HL-60 (cell line): ENCODE results near the gene CHFR.

Experiments used
- DNase-seq, 2 experiments: peaks; one replicate each; pipeline ENCODE4 v3.0.0-alpha.2; 2010 to 2020; ENCODE audit warnings: low read depth in 1 of 2, low spot score in 1 of 2
- H3K27ac ChIP-seq: fragments of 250-450 bp; sonication (Bioruptor Pico); replicated peaks from 2 replicates; pipeline ENCODE4 v1.5.1; 2020; ENCODE audit warnings: mild to moderate bottlenecking, moderate library complexity
- H3K27me3 ChIP-seq: fragments of 250-450 bp; sonication (Bioruptor Pico); 2 replicates; pipeline ENCODE4 v1.5.1; 2021; ENCODE audit warnings: mild to moderate bottlenecking, moderate library complexity; ENCODE audit not compliant: insufficient read depth, poor library complexity, severe bottlenecking
- H3K4me3 ChIP-seq: replicated peaks from 2 replicates; pipeline ENCODE4 v1.5.1; 2011; ENCODE audit warnings: mild to moderate bottlenecking, control low read depth, low read length; ENCODE audit not compliant: insufficient read depth
- GABPA ChIP-seq: IDR thresholded peaks from 2 replicates; pipeline ENCODE4 v1.6.1; 2012; ENCODE audit warnings: low read depth
- POLR2AphosphoS5 ChIP-seq: IDR thresholded peaks from 2 replicates; pipeline ENCODE4 v1.6.1; 2012; ENCODE audit warnings: low read depth
- SPI1 ChIP-seq: IDR thresholded peaks from 2 replicates; pipeline ENCODE4 v1.6.1; 2012; ENCODE audit warnings: low read depth, mild to moderate bottlenecking, borderline replicate concordance
- TF ChIP-seq, protein P1 (sequence below): IDR thresholded peaks from one replicate; pipeline ENCODE4 v1.5.1; 2011; ENCODE audit warnings: low read length, control low read depth, inconsistent platforms; ENCODE audit not compliant: insufficient read depth
- TF ChIP-seq, protein P2 (sequence below): IDR thresholded peaks from 2 replicates; pipeline ENCODE4 v1.6.1; 2012; ENCODE audit warnings: low read depth; ENCODE audit not compliant: insufficient replicate concordance

CHFR gene

DNA sequence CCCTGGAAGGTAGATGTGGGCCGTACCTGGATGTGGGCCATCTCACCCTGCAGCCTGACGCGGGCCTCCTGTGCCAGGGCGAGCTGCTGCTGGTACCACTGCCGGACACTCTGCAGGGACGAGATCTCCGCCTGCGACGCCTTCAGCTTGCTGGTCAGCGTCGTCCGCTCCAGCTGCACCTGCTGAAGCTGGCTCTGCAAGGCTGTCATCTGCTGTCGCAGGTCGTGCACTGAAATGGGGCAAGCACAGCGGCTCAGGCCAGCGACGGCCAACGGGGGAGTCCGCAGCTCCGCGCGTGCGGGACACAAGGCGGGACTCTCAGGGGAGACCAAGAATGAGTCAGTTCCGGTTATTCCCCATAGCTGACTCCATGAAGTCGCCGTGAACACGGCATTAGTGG, 85.7 kb downstream of the CHFR start:
- Histone ChIP-seq H3K4me3 (no peak overlapping the region), H3K27me3 (no peaks in the 10 kb centered on the region), H3K27ac (no peak overlapping the region)
- no peak for DNase-seq
- TF ChIP-seq, protein P1, sequence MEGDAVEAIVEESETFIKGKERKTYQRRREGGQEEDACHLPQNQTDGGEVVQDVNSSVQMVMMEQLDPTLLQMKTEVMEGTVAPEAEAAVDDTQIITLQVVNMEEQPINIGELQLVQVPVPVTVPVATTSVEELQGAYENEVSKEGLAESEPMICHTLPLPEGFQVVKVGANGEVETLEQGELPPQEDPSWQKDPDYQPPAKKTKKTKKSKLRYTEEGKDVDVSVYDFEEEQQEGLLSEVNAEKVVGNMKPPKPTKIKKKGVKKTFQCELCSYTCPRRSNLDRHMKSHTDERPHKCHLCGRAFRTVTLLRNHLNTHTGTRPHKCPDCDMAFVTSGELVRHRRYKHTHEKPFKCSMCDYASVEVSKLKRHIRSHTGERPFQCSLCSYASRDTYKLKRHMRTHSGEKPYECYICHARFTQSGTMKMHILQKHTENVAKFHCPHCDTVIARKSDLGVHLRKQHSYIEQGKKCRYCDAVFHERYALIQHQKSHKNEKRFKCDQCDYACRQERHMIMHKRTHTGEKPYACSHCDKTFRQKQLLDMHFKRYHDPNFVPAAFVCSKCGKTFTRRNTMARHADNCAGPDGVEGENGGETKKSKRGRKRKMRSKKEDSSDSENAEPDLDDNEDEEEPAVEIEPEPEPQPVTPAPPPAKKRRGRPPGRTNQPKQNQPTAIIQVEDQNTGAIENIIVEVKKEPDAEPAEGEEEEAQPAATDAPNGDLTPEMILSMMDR = no peak
- TF ChIP-seq, protein P2, sequence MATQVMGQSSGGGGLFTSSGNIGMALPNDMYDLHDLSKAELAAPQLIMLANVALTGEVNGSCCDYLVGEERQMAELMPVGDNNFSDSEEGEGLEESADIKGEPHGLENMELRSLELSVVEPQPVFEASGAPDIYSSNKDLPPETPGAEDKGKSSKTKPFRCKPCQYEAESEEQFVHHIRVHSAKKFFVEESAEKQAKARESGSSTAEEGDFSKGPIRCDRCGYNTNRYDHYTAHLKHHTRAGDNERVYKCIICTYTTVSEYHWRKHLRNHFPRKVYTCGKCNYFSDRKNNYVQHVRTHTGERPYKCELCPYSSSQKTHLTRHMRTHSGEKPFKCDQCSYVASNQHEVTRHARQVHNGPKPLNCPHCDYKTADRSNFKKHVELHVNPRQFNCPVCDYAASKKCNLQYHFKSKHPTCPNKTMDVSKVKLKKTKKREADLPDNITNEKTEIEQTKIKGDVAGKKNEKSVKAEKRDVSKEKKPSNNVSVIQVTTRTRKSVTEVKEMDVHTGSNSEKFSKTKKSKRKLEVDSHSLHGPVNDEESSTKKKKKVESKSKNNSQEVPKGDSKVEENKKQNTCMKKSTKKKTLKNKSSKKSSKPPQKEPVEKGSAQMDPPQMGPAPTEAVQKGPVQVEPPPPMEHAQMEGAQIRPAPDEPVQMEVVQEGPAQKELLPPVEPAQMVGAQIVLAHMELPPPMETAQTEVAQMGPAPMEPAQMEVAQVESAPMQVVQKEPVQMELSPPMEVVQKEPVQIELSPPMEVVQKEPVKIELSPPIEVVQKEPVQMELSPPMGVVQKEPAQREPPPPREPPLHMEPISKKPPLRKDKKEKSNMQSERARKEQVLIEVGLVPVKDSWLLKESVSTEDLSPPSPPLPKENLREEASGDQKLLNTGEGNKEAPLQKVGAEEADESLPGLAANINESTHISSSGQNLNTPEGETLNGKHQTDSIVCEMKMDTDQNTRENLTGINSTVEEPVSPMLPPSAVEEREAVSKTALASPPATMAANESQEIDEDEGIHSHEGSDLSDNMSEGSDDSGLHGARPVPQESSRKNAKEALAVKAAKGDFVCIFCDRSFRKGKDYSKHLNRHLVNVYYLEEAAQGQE = no peak
- TF ChIP-seq POLR2AphosphoS5 (no peak), GABPA (no peak), SPI1 (no peak)

DNA sequence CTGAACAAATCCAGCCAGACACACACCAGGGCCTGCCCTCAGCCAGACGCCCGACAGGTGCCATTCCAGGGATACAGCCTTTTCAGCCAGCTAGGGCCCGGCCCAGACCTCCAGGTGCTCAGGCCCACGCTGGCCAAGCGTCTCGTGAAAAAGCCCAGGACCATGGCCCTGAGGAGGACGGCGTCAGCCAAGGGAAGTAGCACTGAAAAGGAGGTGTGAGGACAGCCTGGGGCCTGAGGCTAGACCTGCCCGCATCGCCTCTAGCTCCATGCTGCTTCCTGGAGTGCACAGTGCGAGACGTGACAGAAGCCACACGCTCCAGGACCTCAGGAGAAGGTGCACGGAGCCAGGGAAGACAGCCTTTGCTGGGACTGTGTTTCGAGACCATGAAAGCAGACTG, 88.6 kb downstream of the CHFR start:
- no peak for DNase-seq
- no peaks in the 10 kb centered on the region for H3K27me3 ChIP-seq
- no peak for TF ChIP-seq POLR2AphosphoS5
- no peak for TF ChIP-seq GABPA
- TF ChIP-seq, protein P2 = no peak
- TF ChIP-seq, protein P1 = no peak
- TF ChIP-seq SPI1 = no peak
- no peak overlapping the region for H3K27ac ChIP-seq
- no peak overlapping the region for H3K4me3 ChIP-seq

DNA sequence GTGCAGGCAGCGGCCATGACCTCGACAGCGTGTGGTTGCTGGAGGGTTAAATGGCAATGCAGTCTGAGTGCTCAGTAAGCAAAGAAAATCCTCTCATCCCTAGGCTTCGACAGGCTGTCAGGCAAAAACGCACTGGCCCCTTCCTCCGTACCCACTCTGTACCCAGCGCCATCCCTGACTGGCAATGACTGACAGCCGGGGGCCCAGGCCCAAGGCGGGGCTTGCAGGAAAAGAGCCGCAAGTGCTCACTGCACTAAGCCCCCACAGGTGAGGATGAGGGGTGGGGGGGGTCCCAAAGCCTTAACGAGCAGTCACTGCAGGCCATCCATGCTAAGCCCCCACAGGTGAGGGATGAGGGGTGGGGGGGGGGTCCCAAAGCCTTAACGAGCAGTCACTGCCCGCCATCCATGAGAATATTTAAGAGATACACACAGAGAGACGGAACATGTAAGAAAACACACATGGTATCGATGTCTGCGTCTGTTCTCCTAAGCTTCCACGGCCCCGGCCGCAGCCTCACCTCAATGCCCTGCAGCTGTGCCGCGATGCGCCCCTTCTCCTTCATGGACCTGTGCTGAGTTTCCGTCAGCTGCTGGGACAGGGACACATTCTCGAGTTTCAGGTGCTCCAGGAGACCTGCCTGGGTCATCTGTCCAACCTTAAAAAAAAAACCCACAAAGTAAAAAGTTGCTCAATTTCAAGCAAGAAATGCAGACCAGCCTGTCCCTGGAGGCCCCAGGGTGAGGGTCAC, 89.4 kb downstream of the CHFR start:
- DNase-seq = no peak
- no peak for TF ChIP-seq SPI1
- TF ChIP-seq, protein P2 = no peak
- no peak for TF ChIP-seq GABPA
- TF ChIP-seq POLR2AphosphoS5 = no peak
- TF ChIP-seq, protein P1 = no peak
- no peak overlapping the region for H3K4me3 ChIP-seq
- H3K27me3 ChIP-seq = no peaks in the 10 kb centered on the region
- no peak overlapping the region for H3K27ac ChIP-seq
